H7 (cell line): ENCODE results near the gene GUCD1. TPM values are rescaled to one million over a fixed set of nuclear protein-coding genes. Genes with fewer than 3 reads are reported as not detected.
A peak's percentile ranks its signal among the peaks of the same experiment; 100 is the strongest.

ENCODE experiments used
- DNase-seq: peaks from one replicate; pipeline ENCODE4 v3.0.0; 2012
- H3K27me3 ChIP-seq: 2 replicates; pipeline ENCODE4 v1.6.0; 2011; ENCODE audit warnings: mild to moderate bottlenecking, low read length; ENCODE audit not compliant: control insufficient read depth, insufficient read depth
- H3K36me3 ChIP-seq: replicated peaks from 2 replicates; pipeline ENCODE4 v1.5.1; 2011; ENCODE audit warnings: low read length; ENCODE audit not compliant: control insufficient read depth, insufficient read depth
- H3K4me3 ChIP-seq: 2 replicates; pipeline ENCODE4 v1.5.1; 2011; ENCODE audit warnings: low read depth, mild to moderate bottlenecking, control low read depth, low read length, moderate library complexity; ENCODE audit not compliant: insufficient read depth
- total RNA-seq: library from RNA; depleted of rRNA; stranded (reverse); fragments of >200 nt; shearing (Covaris generic); gene quantifications from 2 replicates; pipeline ENCODE4 v1.2.3, GENCODE V29; 2014

GUCD1 gene
- total RNA-seq, 1 experiment from 2014 or later = 209 TPM

DNA sequence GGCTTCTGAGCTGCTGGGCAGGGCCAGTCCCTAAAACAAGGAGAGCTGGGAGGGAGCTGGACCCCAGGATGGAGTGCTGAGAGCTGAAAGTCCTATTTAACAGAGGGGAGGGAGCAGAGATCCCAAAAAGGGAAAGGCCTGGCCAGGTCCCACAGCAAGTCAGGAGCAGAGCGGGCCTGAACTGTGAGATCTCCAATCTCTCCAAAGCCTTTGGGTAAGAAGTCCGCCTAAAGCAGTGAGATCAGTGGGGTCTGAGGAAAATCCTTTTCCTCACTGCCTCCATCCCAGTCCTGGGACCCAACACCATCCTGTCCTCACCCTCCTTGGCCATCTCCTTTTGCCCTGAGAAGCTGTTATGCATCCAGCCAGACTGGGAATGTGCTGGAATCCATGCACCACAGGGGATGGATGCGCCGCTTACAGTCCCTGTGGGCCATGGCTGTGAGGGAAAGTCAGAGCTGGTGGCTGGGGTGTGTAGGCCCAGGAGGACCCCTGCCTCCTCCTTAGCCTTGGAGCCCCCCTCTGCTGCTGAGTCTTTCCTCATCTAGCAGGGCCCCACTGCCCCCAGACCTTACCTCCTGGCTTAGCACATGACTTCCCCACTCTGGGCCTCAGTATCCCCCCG lies 29.3 kb upstream of the GUCD1 start:
- peaks cover 3% of the 10 kb centered on the region for H3K36me3 ChIP-seq
- DNase-seq = peak; percentile 44
- no peak overlapping the region for H3K4me3 ChIP-seq
- H3K27me3 ChIP-seq = no peaks in the 10 kb centered on the region

DNA sequence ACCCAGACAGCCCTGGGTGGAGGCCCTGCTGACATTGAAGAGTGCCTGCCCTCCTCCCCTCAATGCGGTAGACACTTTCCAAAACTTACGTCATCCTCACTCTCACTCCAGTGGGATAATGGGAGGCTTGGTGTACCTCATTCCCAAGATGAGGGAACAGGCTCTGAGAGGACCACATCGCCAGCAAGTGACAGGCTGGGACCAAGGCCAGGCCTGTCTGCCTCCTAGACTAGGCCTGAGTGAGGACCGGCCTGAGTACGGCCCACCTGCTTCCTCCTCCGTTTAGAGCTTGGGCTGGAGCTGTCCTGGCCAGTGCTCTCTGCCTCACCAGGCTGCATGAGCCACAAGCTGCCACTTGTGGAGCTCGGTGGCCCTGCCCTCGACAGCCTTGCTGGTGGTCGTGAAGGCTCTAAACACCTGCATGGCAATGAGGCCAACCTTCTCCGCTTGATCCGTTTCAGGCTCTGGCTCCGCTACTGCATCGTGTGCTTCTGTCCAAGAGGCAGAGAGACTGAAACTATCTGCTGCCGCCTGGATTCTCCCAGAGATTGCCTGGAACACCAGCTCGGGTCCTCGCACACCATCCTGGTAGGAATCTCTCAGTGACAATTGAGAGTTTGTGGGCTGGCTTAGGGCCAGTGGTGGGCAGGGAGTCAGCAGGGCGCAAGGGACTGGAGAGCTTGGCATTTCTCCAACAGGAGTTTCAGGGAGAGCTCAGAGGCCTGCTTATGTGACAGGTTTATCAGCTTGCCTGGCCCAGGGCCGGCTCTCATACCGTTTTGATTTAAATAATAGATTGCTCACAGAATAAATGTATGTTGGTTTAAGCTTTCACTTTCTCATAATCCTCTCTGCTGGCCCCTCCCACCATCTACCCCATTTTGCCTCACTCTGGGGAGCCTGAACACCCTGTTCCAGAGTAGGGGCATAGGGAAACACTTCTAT lies 28.6 kb upstream of the GUCD1 start:
- Histone ChIP-seq H3K27me3 (no peaks in the 10 kb centered on the region), H3K4me3 (no peak overlapping the region), H3K36me3 (peaks cover 2% of the 10 kb centered on the region)
- DNase-seq = peak; percentile 22

DNA sequence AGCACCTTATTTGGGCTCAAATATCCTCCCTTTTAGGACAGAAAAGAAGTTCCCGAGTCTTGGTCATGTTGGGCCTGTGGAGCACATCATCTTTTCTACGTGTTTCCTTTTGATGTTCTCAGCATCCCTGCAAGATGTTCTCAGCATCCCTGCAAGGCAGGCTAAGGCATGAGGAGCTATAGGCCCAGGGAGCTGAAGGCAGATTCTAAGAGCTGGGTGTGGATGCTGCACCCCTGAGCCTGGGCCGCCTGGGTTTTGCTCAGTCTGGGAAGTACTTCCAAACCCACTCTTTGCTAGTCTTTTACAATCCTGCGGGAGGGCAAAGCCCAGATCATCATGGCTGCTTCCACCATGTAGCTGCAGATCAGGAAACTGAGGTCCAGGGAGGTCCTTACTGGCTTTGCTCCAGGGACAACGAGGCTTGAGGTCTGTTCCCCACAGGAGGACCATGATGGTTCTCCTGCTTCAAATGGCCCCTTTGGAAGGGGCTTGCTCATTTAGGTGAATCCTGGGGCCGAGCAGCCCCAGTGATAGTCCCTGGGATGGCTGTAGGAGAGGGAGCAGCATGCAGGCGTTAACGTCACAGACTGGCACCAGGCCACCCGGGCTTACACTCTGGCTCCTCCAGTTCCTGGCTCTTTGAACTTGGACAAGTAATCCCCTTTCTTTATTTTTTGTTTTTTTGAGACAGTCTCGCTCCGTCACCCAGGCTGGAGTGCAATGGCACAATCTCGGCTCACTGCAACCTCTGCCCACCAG lies 27.3 kb upstream of the GUCD1 start:
- peak; percentile 27 for DNase-seq
- Histone ChIP-seq H3K4me3 (no peak overlapping the region), H3K27me3 (no peaks in the 10 kb centered on the region), H3K36me3 (no peaks in the 10 kb centered on the region; the same call in none of the 2 replicates)

DNA sequence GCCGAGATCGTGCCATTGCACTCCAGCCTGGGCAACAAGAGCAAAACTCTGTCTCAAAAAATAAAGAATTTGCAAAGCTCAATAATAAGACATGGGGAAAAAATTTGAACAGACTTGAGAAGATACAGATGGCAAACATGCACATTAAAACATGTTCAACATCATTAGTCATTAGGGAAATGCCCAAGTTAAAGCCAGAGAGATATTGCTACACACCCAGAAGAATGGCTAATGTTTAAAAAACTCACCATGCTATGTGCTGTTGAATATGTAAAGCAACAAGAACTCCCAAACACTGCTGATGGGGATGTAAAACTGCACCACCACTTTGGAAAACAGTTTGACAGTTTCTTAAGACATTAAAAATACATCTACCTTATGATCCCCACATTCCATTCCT lies 25.3 kb upstream of the GUCD1 start:
- Histone ChIP-seq H3K27me3 (no peaks in the 10 kb centered on the region), H3K4me3 (no peak overlapping the region), H3K36me3 (no peaks in the 10 kb centered on the region; the same call in 1 of the 2 replicates)
- no peak for DNase-seq

DNA sequence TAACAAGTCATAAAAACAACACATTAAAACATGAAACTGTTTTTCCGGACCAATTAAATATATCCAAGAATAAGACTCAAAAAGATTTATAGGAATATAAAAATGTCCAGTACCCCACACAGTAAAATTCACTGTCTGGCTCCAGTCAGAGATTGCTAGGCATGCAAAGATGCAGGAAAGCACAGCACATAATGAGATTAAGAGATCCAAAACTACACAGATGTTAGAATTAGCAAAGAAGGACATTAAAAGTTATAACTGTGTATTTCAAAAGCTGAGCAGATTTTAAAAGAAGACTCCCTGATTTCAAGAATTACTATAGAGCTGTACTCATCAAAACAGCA lies 24.3 kb upstream of the GUCD1 start:
- DNase-seq = no peak
- H3K27me3 ChIP-seq = no peaks in the 10 kb centered on the region
- H3K36me3 ChIP-seq = peaks cover under 1% of the 10 kb centered on the region
- H3K4me3 ChIP-seq = no peak overlapping the region

GRCh38 chr22:24578355-24579257 lies 23.7 kb upstream of the GUCD1 start:
- peaks cover 4% of the 10 kb centered on the region for H3K36me3 ChIP-seq
- H3K4me3 ChIP-seq = no peak overlapping the region
- no peak for DNase-seq
- no peaks in the 10 kb centered on the region for H3K27me3 ChIP-seq

DNA sequence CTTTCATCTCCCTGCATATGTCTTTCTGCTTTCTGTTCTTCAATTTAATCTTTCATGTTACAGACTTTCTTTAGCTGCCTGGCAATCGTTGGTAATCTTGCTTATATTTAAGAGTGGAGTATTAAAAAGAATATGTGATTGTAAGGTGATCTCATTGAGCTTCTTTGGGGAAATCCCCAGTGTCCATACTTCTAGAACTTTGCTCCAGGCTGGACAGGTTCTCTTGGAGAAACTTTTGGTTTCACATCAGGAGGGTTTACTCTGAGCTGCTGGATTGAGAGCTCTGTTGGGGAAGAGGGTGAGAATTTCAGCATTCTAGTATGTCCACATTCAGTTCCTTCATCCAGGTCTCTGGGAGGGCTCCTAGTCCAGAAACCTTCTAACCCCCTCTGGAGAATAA lies 21.8 kb upstream of the GUCD1 start:
- H3K36me3 ChIP-seq = peaks cover 12% of the 10 kb centered on the region
- no peaks in the 10 kb centered on the region for H3K27me3 ChIP-seq
- H3K4me3 ChIP-seq = no peak overlapping the region
- DNase-seq = no peak

- H3K36me3 ChIP-seq = peaks cover 26% of the 10 kb centered on the region
- DNase-seq = no peak
- H3K4me3 ChIP-seq = no peak overlapping the region
- no peaks in the 10 kb centered on the region for H3K27me3 ChIP-seq
Measured at GRCh38 chr22:24571266-24571665, 16.3 kb upstream of the GUCD1 start.

- Histone ChIP-seq H3K4me3 (no peak overlapping the region), H3K27me3 (no peaks in the 10 kb centered on the region), H3K36me3 (peaks cover 26% of the 10 kb centered on the region)
- DNase-seq = no peak
Measured at GRCh38 chr22:24567668-24568067, 12.7 kb upstream of the GUCD1 start.

DNA sequence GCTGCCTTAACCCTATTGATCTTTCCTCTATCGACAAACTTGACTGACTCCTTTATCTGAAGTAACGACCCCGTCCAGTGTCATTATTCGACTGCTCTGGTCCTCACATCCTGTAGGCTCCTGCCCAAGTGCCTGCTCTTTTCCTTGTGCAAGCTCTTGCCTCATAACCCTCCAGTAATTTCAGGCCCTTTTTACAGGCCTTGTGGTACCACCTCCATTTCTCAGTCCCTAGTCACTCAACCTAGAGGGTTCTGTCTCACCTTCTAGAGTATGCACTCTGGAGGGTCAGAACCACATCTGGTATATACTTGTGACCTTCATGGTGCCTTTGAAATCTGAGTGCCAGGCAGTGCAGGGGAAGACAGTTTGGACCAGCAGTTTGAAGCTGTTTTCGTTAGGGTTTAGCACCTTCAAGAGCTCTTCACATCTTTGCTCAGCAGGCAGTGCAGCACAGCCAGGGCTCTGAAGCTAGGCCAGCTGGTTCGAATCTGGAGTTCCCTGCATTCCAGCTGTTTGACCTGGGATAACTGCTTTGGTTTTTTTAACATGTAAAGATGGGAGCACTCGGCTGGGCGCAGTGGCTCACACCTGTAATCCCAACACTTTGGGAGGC lies 12.1 kb upstream of the GUCD1 start:
- peaks cover 22% of the 10 kb centered on the region for H3K36me3 ChIP-seq
- H3K27me3 ChIP-seq = no peaks in the 10 kb centered on the region
- no peak overlapping the region for H3K4me3 ChIP-seq
- DNase-seq = no peak

GRCh38 chr22:24565077-24565476 lies 10.1 kb upstream of the GUCD1 start:
- H3K4me3 ChIP-seq = no peak overlapping the region
- no peaks in the 10 kb centered on the region for H3K27me3 ChIP-seq
- DNase-seq = no peak
- peaks cover 23% of the 10 kb centered on the region for H3K36me3 ChIP-seq

DNA sequence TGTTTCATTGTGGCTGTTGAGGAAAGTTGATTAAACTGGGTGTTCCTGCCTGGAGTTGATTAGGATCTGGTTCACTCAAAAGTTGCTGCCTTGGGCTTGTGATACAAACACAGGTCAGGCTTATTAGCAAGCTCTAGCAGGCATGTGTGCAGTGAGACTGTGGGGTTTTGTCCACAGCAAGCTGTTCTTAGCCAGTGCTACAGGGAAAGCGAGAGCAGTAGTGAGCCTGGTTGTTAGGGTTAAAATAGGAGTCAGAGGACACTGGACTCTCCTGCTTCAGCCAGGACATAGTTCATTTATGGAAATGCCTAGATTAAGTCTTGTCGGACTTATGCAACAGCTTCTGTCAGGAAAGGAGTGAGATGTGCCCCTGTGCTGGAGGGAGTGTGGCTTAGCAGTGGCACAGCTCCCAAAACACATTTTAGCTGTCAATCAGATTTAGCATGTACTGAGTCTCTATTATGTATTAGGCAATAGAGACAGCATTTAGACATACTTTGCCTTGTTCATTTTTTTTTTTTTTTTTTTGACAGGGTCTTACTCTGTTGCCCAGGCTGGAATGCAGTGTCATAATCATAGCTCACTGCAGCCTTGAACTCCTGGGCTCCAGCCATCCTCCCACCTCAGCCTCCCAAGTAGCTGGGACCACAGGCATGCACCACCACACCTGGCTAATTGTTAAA lies 9.6 kb upstream of the GUCD1 start:
- no peak for DNase-seq
- Histone ChIP-seq H3K4me3 (no peak overlapping the region), H3K27me3 (no peaks in the 10 kb centered on the region), H3K36me3 (peaks cover 26% of the 10 kb centered on the region)

GRCh38 chr22:24563246-24563645 lies 8.3 kb upstream of the GUCD1 start:
- no peak for DNase-seq
- Histone ChIP-seq H3K36me3 (peaks cover 31% of the 10 kb centered on the region), H3K4me3 (no peak overlapping the region), H3K27me3 (no peaks in the 10 kb centered on the region)
